GM19025 (cell line): Measurements from ENCODE around the gene KRT20.

ENCODE experiments used
- ATAC-seq: cut with Tn5 transposase; IDR thresholded peaks from one replicate; pipeline ENCODE4 v1.9.1; 2021; ENCODE audit warnings: mild to moderate bottlenecking, low read depth, moderate library complexity; ENCODE audit not compliant: unreplicated experiment

Gene KRT20

DNA sequence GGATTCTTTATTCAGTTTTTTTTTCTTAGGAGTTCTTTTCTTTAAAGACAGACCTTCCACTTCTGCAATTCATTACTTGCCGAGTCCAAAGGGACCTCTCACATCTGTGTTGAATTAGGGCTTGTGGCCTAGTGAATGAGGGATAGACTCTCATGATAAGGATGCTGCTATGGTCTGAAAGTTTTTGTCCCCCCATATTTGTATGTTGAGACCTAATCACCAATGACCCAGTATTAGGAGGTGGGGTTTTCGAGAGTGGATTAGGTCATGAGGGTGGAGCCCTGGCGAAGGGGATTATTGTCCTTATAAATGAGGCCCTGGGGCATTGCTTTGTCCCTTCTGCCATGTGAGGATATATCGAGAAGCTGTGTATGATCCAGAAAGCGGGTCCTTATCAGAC is 27.5 kb downstream of the KRT20 start:
- ATAC-seq, result no peak

DNA sequence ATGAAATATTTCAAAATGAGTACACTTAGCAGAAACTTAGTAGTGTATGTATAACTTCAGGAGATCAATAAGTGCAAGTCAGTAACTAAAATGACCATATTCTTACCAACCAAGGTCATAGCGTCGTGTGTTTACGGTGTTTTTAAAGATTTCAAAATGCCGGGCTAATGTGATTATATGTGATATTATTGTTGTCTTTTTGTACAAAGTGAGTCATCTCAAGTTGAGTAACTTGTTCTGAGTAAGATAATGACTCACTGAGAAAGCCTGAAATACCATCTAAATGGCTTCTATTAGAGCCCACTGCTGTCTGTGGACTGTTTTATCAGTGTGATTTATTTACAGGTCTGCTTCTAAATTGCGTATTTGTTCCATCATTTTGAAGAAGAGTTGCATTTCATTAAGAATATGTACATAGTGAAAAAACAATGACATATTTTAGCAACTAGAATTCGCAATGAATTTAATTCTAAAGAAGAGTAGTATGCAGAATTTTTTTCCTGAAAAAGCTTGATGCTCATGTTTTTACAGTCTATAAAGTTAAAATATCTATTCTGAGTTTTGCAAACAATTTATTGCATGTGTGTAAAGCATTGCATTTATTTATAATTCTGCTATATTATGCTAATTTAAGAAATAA is 30.7 kb downstream of the KRT20 start:
- no peak for ATAC-seq

GRCh38 chr17:40852364-40852763 is 32.7 kb downstream of the KRT20 start:
- no peak for ATAC-seq

DNA sequence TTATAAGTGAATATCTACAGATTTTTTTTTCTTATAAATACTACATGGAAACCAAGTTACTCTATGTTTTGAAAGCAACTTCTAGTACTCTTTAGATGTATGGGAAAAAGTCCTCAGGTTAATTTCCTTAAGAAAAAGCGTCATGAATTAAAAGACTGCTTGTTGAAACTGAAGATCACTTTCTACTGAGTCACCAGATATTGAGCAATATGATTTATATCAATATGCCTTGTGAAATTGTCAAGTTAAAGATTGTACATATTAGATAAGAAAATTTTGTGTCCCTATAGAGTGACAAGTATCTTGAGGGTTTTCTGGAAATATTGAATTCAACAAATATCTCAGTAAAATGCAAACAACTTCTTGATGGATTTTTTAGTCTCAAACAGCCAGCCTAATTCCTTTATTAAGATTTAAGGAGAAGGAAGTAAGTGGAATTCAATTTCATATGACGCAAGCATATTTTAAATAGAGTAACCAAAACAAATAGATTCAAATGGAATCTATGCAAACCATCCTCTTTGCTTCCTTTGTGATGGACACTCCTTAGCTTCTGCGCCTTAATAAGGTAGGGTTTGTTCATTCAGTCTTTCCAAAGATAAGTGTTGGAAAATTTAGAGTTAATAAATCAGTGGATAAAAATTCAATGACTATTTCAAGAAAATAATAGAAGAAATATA is 34.6 kb downstream of the KRT20 start:
- no peak for ATAC-seq

DNA sequence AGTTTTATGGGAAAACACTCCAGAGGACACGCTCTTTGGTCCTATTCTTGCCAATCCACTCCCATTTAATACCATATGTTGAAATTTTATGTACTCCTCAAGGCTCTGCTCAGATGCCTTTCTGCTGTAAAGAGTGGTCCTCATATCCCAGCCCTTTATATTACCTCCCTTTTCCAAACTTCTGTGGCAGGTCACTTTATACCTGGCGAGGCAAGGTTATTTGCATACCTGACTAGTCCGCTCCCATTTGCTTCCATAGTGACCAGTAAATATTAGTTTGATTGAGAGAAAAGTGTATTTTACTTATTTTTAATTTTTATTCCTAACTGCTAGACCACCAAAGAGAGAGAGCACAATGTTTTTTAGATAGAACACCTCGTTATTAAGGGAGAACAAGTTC is 35.3 kb downstream of the KRT20 start:
- no peak for ATAC-seq

DNA sequence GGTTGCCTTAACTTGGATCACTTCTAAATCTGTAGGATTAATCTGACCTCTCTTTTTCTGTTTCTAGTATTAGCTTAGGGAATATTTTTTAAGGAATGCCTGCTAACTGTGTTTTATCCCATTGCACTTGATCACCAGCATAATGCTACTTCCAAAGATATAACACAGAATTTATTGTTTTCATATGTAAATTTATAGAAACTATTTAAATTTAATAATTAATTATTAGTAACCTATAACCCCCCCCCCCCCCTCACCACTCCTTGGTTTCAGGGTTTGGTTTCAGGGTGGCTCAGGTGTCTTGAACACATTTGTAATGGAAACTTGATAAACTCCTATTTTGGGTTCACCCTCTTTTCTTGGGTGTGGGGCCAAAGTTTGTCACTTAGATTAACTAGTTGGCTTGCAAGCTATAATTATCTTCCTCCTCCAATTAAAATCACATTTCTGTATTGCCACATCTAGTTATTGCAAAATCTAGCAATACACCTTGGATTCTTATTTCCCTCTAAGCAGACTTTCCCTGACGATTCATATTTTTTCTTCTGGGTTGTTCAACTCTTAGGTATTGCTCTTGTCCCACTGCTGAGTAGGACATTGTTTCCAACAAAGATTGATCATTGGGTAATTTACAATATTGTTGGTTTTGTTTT is 36.3 kb downstream of the KRT20 start:
- ATAC-seq, result no peak

- no peak for ATAC-seq
Observed at GRCh38 chr17:40846515-40847144, 38.4 kb downstream of the KRT20 start.

- ATAC-seq, result no peak
Observed at GRCh38 chr17:40844671-40845107, 40.4 kb downstream of the KRT20 start.

GRCh38 chr17:40843242-40843641 is 41.8 kb downstream of the KRT20 start:
- ATAC-seq, result no peak

DNA sequence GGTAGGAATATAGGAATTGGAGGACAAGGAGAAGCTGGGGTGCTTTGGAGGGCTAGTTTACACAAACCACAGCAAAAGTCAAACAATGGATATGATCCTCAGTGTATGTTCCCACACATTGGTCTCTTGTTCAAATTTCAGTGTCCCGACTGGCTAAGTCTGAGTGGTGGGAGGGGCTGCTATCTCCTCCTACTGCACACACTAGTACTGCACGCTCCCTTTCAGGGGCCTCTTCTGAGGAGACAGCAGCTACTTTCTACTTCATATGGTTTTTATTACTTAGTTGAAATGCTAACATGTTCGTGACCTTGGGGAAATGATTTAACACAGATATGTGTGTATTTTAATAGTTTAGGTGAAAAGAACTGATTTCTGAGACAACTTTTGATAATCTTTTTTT is 43.8 kb downstream of the KRT20 start:
- ATAC-seq, result no peak

DNA sequence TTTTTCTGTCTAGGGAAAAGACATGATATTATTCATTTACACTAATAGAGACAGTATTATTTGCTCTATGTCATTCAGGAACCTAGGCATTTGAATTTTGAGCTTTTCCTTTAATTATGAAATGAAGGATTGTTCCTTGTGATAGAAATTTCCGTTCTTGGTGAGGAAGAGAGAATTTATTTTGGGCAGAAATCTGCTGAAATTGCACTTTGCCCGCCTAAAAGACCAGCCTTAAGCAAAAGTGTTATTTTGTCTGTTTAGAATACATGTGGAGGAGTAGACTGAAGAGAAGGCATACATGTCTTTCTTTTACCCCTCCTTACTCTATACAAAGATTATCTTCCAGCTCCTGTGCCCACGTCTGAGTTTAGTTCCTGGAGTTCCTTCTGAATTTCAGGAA is 45.8 kb downstream of the KRT20 start:
- ATAC-seq, result no peak

DNA sequence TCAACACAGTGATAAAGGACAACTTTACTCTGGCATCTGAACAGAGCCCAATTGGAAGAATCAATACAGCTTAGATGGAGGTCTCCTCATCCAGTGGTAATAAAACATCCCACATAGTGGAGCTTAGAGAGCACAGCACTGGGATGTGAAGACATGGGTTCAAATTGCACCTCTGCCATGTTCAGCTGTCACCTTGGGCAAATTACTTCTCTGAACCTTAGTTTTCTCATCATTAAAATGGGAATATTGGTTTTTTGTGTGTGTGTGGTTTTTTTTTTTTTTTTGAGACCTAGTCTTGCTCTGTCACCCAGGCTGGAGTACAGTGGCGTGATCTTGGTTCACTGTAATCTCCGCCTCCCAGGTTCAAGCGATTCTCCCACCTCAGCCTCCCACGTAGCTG is 49.0 kb downstream of the KRT20 start:
- no peak for ATAC-seq

DNA sequence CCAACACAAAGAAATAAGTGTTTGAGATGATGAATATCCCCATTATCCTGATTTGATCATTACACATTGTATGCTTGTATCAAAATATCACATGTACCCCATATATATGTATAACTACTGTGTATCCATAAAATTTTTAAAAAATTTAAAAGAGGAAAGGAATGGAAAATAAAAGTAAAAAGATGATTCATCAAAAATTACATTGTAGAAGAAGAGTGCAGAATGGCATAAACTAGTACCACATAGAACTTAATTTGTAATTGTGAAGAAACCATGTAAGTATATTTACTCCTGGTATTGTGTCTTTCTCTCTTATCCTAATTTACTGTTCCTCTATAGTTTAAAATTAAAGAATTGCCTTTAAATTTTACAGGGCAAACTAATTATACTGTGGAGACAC is 51.2 kb downstream of the KRT20 start:
- ATAC-seq, result no peak

DNA sequence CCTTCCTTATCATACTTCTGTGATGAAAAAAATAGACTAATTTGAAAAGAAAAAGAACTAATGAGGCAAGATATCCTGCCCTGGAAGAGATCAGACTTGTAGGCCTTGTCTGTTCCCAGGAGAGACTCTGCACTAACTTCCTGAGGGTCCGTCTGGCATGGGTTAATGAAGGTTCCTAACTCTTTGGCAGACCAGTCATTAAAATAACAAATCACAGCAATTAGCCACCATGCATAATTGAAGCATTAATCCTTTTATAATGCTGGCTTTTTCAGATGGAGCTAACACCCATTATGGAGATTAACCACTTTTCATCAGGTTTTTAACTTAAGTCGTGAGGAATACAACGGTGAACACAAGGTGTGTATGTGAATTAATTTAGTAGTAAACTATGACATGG is 52.2 kb downstream of the KRT20 start:
- ATAC-seq, result no peak

- ATAC-seq, result no peak
Observed at GRCh38 chr17:40830085-40830776, 54.8 kb downstream of the KRT20 start.

DNA sequence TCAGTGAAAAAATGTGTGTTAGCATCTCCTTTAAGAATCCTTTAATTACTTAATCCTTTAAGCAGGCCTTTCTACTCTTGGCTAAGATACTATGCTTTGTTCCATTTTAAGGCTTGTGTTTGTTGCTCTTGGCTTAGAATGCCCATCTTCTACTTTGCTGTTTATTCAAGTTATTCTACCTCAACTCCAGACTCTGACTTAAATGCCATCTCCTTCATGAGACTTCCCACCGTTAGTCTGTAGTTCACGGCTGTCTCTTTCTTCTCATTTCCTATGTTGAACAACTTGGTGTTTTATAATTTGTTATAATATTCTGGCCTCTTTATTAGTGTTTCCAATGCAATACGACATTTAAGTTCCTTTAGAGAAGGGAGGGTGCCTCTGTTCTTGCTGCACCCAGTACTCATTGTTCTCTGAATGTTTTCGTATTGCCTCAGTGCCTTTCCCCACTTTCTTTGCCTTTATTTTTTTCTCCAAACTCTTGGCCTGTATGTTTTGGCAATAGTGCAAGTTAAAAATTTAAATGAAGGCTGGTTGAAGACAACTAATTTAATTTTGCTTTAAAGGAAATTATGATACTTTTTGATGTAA is 56.5 kb downstream of the KRT20 start:
- ATAC-seq, result no peak

- no peak for ATAC-seq
Observed at GRCh38 chr17:40827746-40828453, 57.1 kb downstream of the KRT20 start.
